ENCODE results near the gene BAAT.
A peak's percentile ranks its signal among the peaks of the same experiment; 100 is the strongest.

BAAT gene

GRCh38 chr9:101311758-101312420 is 72.9 kb downstream of the BAAT start:
- DNase-seq = peak; percentile 62

DNA sequence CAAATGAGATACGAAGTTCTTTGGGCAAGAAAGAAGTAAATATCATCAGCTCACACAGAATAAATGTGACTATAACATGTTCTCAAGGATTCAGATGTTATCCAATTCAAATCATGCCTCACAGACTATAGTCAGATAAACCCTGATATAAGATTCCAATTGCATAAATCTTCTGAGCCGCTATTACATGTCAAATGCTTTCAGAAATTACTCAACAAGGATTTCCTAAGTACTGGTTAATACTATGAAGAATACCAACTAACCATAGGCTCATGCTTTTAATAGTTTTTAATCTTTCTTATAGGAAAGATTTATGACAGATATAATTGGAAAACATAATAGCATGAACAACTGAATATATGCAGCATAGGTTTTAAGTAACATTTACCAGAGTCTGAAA is 73.6 kb downstream of the BAAT start:
- DNase-seq = no peak
